ENCODE measurements around the gene OLR1.

DNA sequence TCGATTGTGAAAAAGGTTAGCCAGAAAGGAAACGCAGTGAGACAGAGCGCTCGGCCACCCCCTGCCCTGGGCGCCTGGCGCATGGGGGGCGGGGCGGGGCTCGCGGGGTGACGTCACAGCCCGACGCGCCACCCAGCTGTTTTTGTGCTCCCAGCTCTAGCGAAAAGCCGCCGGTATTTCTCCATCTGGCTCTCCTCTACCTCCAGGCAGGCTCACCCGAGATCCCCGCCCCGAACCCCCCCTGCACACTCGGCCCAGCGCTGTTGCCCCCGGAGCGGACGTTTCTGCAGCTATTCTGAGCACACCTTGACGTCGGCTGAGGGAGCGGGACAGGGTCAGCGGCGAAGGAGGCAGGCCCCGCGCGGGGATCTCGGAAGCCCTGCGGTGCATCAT is 40.8 kb upstream of the OLR1 start, which contains the start of gene GABARAPL1:
- peak; percentile 14 for TF ChIP-seq POLR2AphosphoS5 (IDR thresholded peaks at IDR 0.05; ENCODE audit: insufficient read depth, low read depth, low read length)
- TF ChIP-seq, protein P1, sequence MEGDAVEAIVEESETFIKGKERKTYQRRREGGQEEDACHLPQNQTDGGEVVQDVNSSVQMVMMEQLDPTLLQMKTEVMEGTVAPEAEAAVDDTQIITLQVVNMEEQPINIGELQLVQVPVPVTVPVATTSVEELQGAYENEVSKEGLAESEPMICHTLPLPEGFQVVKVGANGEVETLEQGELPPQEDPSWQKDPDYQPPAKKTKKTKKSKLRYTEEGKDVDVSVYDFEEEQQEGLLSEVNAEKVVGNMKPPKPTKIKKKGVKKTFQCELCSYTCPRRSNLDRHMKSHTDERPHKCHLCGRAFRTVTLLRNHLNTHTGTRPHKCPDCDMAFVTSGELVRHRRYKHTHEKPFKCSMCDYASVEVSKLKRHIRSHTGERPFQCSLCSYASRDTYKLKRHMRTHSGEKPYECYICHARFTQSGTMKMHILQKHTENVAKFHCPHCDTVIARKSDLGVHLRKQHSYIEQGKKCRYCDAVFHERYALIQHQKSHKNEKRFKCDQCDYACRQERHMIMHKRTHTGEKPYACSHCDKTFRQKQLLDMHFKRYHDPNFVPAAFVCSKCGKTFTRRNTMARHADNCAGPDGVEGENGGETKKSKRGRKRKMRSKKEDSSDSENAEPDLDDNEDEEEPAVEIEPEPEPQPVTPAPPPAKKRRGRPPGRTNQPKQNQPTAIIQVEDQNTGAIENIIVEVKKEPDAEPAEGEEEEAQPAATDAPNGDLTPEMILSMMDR (IDR thresholded peaks at IDR 0.05; ENCODE audit: extremely low read depth in 1 of 2, insufficient read depth in 1 of 2, low read depth in 1 of 2, low read length in 2 of 2) = no peak
- no peak for TF ChIP-seq EZH2 (IDR thresholded peaks at IDR 0.05; ENCODE audit: borderline replicate concordance, low read depth, low read length, severe bottlenecking)
- no peak for TF ChIP-seq MYC (IDR thresholded peaks at IDR 0.05; ENCODE audit: low read depth, low read length)
- TF ChIP-seq POLR2A (IDR thresholded peaks at IDR 0.05; ENCODE audit: low read depth, low read length) = no peak

Data from endothelial cell of umbilical vein (primary cell).